ENCODE results near the gene PLEKHA1.

- TF ChIP-seq POLR2AphosphoS5 (IDR thresholded peaks at IDR 0.05) (no peak), CTCF (IDR thresholded peaks at IDR 0.05) (no peak), POLR2A (IDR thresholded peaks at IDR 0.05) (no peak)
Measured at GRCh38 chr10:122343135-122343800, 31.2 kb upstream of the PLEKHA1 start.

Measured in stomach (tissue), 4 donors.